NCI-H524 (cell line): Measurements from ENCODE around the gene NUDT1.
A peak's percentile ranks its signal among the peaks of the same experiment; 100 is the strongest.

Experiments used
- DNase-seq, 2 experiments: peaks; one replicate each; lab custom pipeline; 2025; lab: John Stamatoyannopoulos, UW

Gene NUDT1

GRCh38 chr7:2224491-2224928, 17.5 kb upstream of the NUDT1 start:
- no peak for DNase-seq

GRCh38 chr7:2224934-2225333, 17.1 kb upstream of the NUDT1 start:
- DNase-seq: no peak

- DNase-seq: no peak
These were observed 16.7 kb upstream of the NUDT1 start for GRCh38 chr7:2225336-2225735.

- DNase-seq: no peak
These were observed 16.2 kb upstream of the NUDT1 start for GRCh38 chr7:2225830-2226229.

- DNase-seq: no peak
These were observed 14.3 kb upstream of the NUDT1 start for GRCh38 chr7:2227699-2228098.

GRCh38 chr7:2228921-2229320, 13.1 kb upstream of the NUDT1 start:
- no peak for DNase-seq

GRCh38 chr7:2229467-2229866, 12.6 kb upstream of the NUDT1 start:
- no peak for DNase-seq

GRCh38 chr7:2230226-2230625, 11.8 kb upstream of the NUDT1 start:
- peak in 1 of 2 experiments; percentile 4 for DNase-seq

- no peak for DNase-seq
These were observed 11.1 kb upstream of the NUDT1 start for GRCh38 chr7:2230882-2231281.

- DNase-seq: no peak
These were observed 9.8 kb upstream of the NUDT1 start for GRCh38 chr7:2231992-2232765.

- peak; percentile 72 to 82 for DNase-seq
These were observed 9.1 kb upstream of the NUDT1 start, which contains the start of gene MAD1L1 for GRCh38 chr7:2232766-2233520. Gene MAD1L1, minus strand, starts transcription at chr7:2232945. Its CDS starts 2,812 bp downstream, at chr7:2230133.

- no peak for DNase-seq
These were observed 8.1 kb upstream of the NUDT1 start for GRCh38 chr7:2233926-2234325.

GRCh38 chr7:2237109-2237602, 4.9 kb upstream of the NUDT1 start:
- peak in 1 of 2 experiments; percentile 21 for DNase-seq

GRCh38 chr7:2239242-2239641, 2.8 kb upstream of the NUDT1 start:
- DNase-seq: no peak

- peak; percentile 65 to 80 for DNase-seq
These were observed 759 bp downstream of the NUDT1 start for GRCh38 chr7:2242541-2243429.

GRCh38 chr7:2243458-2243857, 1.4 kb downstream of the NUDT1 start:
- no peak for DNase-seq

GRCh38 chr7:2244404-2244995, 2.5 kb downstream of the NUDT1 start:
- DNase-seq: no peak

GRCh38 chr7:2245883-2246675, 4.1 kb downstream of the NUDT1 start:
- DNase-seq: peak in 1 of 2 experiments; percentile 6

GRCh38 chr7:2247141-2247995, 5.3 kb downstream of the NUDT1 start:
- peak in 1 of 2 experiments; percentile 8 for DNase-seq
